Colon (tissue), 2 donors: ENCODE results near the gene NFATC2.

Source experiments
- FAIRE-seq: peaks from 2 replicates; lab custom pipeline; 2012; peaks lifted over from hg19 to GRCh38; lab: Jason Lieb, UNC
- donor health status: control.
- donor health status: control.

NFATC2 gene

GRCh38 chr20:51450984-51451383 is 91.5 kb downstream of the NFATC2 start:
- no peak for FAIRE-seq

- FAIRE-seq = no peak
Observed at GRCh38 chr20:51450221-51450712, 92.3 kb downstream of the NFATC2 start.

GRCh38 chr20:51449498-51450220 is 92.9 kb downstream of the NFATC2 start:
- no peak for FAIRE-seq

- no peak for FAIRE-seq
Observed at GRCh38 chr20:51447765-51448148, 94.8 kb downstream of the NFATC2 start.

- no peak for FAIRE-seq
Observed at GRCh38 chr20:51447097-51447764, 95.3 kb downstream of the NFATC2 start.

- no peak for FAIRE-seq
Observed at GRCh38 chr20:51446656-51447055, 95.9 kb downstream of the NFATC2 start.

- FAIRE-seq = no peak
Observed at GRCh38 chr20:51446230-51446629, 96.3 kb downstream of the NFATC2 start.

GRCh38 chr20:51445591-51445990 is 96.9 kb downstream of the NFATC2 start:
- no peak for FAIRE-seq

GRCh38 chr20:51444922-51445438 is 97.5 kb downstream of the NFATC2 start:
- FAIRE-seq = no peak

- FAIRE-seq = no peak
Observed at GRCh38 chr20:51444467-51444866, 98.1 kb downstream of the NFATC2 start.

- no peak for FAIRE-seq
Observed at GRCh38 chr20:51442602-51443001, 99.9 kb downstream of the NFATC2 start.

GRCh38 chr20:51440589-51440988 is 101.9 kb downstream of the NFATC2 start:
- FAIRE-seq = no peak

GRCh38 chr20:51439160-51439689 is 103.3 kb downstream of the NFATC2 start:
- FAIRE-seq = no peak

GRCh38 chr20:51438136-51438535 is 104.4 kb downstream of the NFATC2 start:
- FAIRE-seq = no peak

GRCh38 chr20:51437182-51437924 is 105.2 kb downstream of the NFATC2 start:
- FAIRE-seq = no peak

- no peak for FAIRE-seq
Observed at GRCh38 chr20:51434580-51435247, 107.8 kb downstream of the NFATC2 start.

- no peak for FAIRE-seq
Observed at GRCh38 chr20:51434026-51434425, 108.5 kb downstream of the NFATC2 start.

GRCh38 chr20:51432875-51433274 is 109.6 kb downstream of the NFATC2 start:
- no peak for FAIRE-seq

GRCh38 chr20:51432251-51432784 is 110.2 kb downstream of the NFATC2 start:
- FAIRE-seq = no peak

GRCh38 chr20:51431321-51431720 is 111.2 kb downstream of the NFATC2 start:
- no peak for FAIRE-seq

- no peak for FAIRE-seq
Observed at GRCh38 chr20:51430198-51430950, 112.1 kb downstream of the NFATC2 start.
